Aorta (tissue), 5 donors: ENCODE measurements around the gene LMBR1. TPM values are rescaled to one million over a fixed set of nuclear protein-coding genes. Genes with fewer than 3 reads are reported as not detected.
"Not testable (repeated sequence)": the region's sequence is repeated elsewhere in the genome, so short reads cannot be mapped to it uniquely, and the experiment has no call there.

ENCODE experiments used
- ATAC-seq: fragments of 200-7000 bp; cut with Tn5 transposase; one replicate; pipeline ENCODE4 v1.9.1; 2022; ENCODE audit warnings: moderate library complexity; ENCODE audit not compliant: low FRiP score
- DNase-seq, 2 donors: peaks; one replicate each; pipeline ENCODE4 v3.0.0-alpha.2; 2020
- H3K27ac ChIP-seq, 2 donors: one replicate each; pipeline ENCODE4 v1.5.1; 2013; ENCODE audit warnings: low read length in 2 of 2, mild to moderate bottlenecking in 2 of 2, moderate library complexity in 2 of 2, control low read depth in 1 of 2, inconsistent platforms in 1 of 2, low read depth in 1 of 2
- H3K27me3 ChIP-seq, 2 donors: one replicate each; pipeline ENCODE4 v1.6.1; 2013; ENCODE audit warnings: control low read depth in 1 of 2, low read length in 1 of 2, mild to moderate bottlenecking in 1 of 2, moderate library complexity in 1 of 2; ENCODE audit not compliant: insufficient read depth in 2 of 2, control insufficient read depth in 1 of 2
- H3K36me3 ChIP-seq, 2 donors: one replicate each; pipeline ENCODE4 v1.6.1; 2013; ENCODE audit warnings: control low read depth in 1 of 2, low read length in 1 of 2, mild to moderate bottlenecking in 1 of 2; ENCODE audit not compliant: insufficient read depth in 2 of 2, control insufficient read depth in 1 of 2
- H3K4me1 ChIP-seq, 2 donors: one replicate each; pipeline ENCODE4 v1.6.1; 2013; ENCODE audit warnings: low read length in 2 of 2, control low read depth in 1 of 2, mild to moderate bottlenecking in 1 of 2, moderate library complexity in 1 of 2; ENCODE audit not compliant: insufficient read depth in 2 of 2, control insufficient read depth in 1 of 2
- H3K4me3 ChIP-seq, 2 donors: one replicate each; pipeline ENCODE4 v1.5.1; 2013; ENCODE audit warnings: low read length in 2 of 2, control low read depth in 1 of 2, mild to moderate bottlenecking in 1 of 2
- H3K9me3 ChIP-seq: one replicate; pipeline ENCODE4 v1.6.1; 2013; ENCODE audit warnings: mild to moderate bottlenecking, low read length; ENCODE audit not compliant: control insufficient read depth
- WGBS, 2 donors: extraction: QIAGEN DNeasy Blood & Tissue Kit; methylation state at CpG; one replicate each; pipeline ENCODE4 v1.1.7; 2013; 5-methylcytosine and 5-hydroxymethylcytosine counted together
- intact Hi-C, 2 donors: fragments of 100-400 bp; cut with DNase I; formaldehyde crosslinking; loops; one replicate each; pipeline versions ENCODE4 v1.14.2 to v1.15.0; 2022
- long read RNA-seq, 2 donors: library from polyadenylated mRNA; unstranded; transcript quantifications; one replicate each; pipeline ENCODE4 v2.0.0, GENCODE V29; 2020 to 2021
- polyA plus RNA-seq, 2 donors: library from polyadenylated mRNA; stranded (reverse); fragments of 200-250 nt; gene quantifications; one replicate each; pipeline ENCODE4 v1.2.3, GENCODE V29; 2013
- total RNA-seq, 2 donors: library from RNA; stranded (reverse); fragmentation: NEBNext Ultra II Directional; extraction: Animal tissue kit (Norgen Biotek cat#: 25700); gene quantifications; one replicate each; pipeline ENCODE4 v1.2.1, GENCODE V29; 2021
- donor health status: healthy with polysubstance abuse.
- donor health status: Bipolar disorder and iron deficiency.
- donor health status: DM: no; HTN: no; CAD: no.
- donor health status: DM: no; HTN: no; CAD: no.
- donor health status: DM: yes; HTN: yes; CAD: no.

The LMBR1 gene
- total RNA-seq (10 to 100 TPM; 63.1 to 63.8 TPM), polyA plus RNA-seq (10 to 100 TPM in 1 of 2 donors, 1 to 10 TPM in 1; 9.5 to 10.0 TPM)
- long read RNA-seq, donor 1, full-length matches to known transcripts: 20 of 42 reads
- long read RNA-seq, donor 1, partial matches to known transcripts: 6 of 42 reads
- long read RNA-seq, donor 1, other reads (novel, unspliced or antisense): 16 of 42 reads
- long read RNA-seq, donor 2, full-length matches to known transcripts: 7 of 22 reads
- long read RNA-seq, donor 2, partial matches to known transcripts: 3 of 22 reads
- long read RNA-seq, donor 2, other reads (novel, unspliced or antisense): 12 of 22 reads

- no peaks in the 10 kb centered on the region for H3K36me3 ChIP-seq
- H3K4me1 ChIP-seq: no peaks in the 10 kb centered on the region
- ATAC-seq: peak; percentile 98
- peak within 1 kb of the TSS; percentile 72 to 96 for H3K4me3 ChIP-seq
- no peaks in the 10 kb centered on the region for H3K27me3 ChIP-seq
- H3K9me3 ChIP-seq: no peaks in the 10 kb centered on the region
- peak; percentile 94 to 97 for DNase-seq
- intact Hi-C loops: loop anchor here in 1 of 2 donors (5.0 kb wide), 2 partner anchors 54 to 244 kb away; partner anchors contain the start of genes NOM1 and UBE3C
- WGBS, 2 donors: 1% methylated on average over 34 to 97 of the region's 97 CpGs
- H3K27ac ChIP-seq: peak within 1 kb of the TSS in 1 of 2 donors; percentile 73
Measured at GRCh38 chr7:156892821-156893706, at the start of gene LMBR1. TSS of gene LMBR1 (minus strand) at chr7:156893183. CDS start at chr7:156892993, 190 bp downstream.

- Histone ChIP-seq H3K9me3 (no peaks in the 10 kb centered on the region), H3K27me3 (no peaks in the 10 kb centered on the region), H3K36me3 (no peaks in the 10 kb centered on the region), H3K4me1 (no peaks in the 10 kb centered on the region), H3K27ac (no peak overlapping the region), H3K4me3 (no peak overlapping the region)
- intact Hi-C loops: loop anchor here (10.0 kb wide), 1 partner anchor 192 kb away; the partner anchor contains the start of gene UBE3C (in 2 of the 2)
- 30 to 31% methylated on average over 14 to 24 of the region's 24 CpGs for WGBS, 2 donors
- no peak for DNase-seq
- ATAC-seq: peak; percentile 45
Measured at GRCh38 chr7:156942708-156943090, 49.7 kb upstream of the LMBR1 start.

GRCh38 chr7:156941393-156942182 is 48.6 kb upstream of the LMBR1 start:
- H3K36me3 ChIP-seq: no peaks in the 10 kb centered on the region
- H3K4me1 ChIP-seq: no peaks in the 10 kb centered on the region
- H3K27ac ChIP-seq: no peak overlapping the region
- WGBS, 2 donors: 96 to 98% methylated on average over 83 to 92 of the region's 92 CpGs
- ATAC-seq: no peak
- intact Hi-C loops: loop anchor here (10.0 kb wide), 1 partner anchor 193 kb away; the partner anchor contains the start of gene UBE3C (in 2 of the 2)
- DNase-seq: no peak
- no peaks in the 10 kb centered on the region for H3K9me3 ChIP-seq
- no peaks in the 10 kb centered on the region for H3K27me3 ChIP-seq
- H3K4me3 ChIP-seq: no peak overlapping the region

GRCh38 chr7:156940421-156941122 is 47.6 kb upstream of the LMBR1 start:
- Histone ChIP-seq H3K27me3 (no peaks in the 10 kb centered on the region), H3K36me3 (no peaks in the 10 kb centered on the region), H3K9me3 (no peaks in the 10 kb centered on the region), H3K4me3 (no peak overlapping the region), H3K27ac (no peak overlapping the region), H3K4me1 (no peaks in the 10 kb centered on the region)
- no peak for ATAC-seq
- intact Hi-C loops: loop anchor here (10.0 kb wide), 1 partner anchor 194 kb away; the partner anchor contains the start of gene UBE3C (in 2 of the 2)
- WGBS, 2 donors: 95 to 96% methylated on average over 54 to 57 of the region's 57 CpGs
- DNase-seq: no peak

GRCh38 chr7:156936766-156937165 is 43.8 kb upstream of the LMBR1 start:
- 89 to 91% methylated on average over 3 of the region's 3 CpGs for WGBS, 2 donors
- intact Hi-C loops, H3K4me1 ChIP-seq, H3K27me3 ChIP-seq, ATAC-seq, H3K9me3 ChIP-seq, H3K4me3 ChIP-seq, H3K36me3 ChIP-seq, DNase-seq, H3K27ac ChIP-seq: not testable (repeated sequence)

- no peak overlapping the region for H3K27ac ChIP-seq
- H3K9me3 ChIP-seq: no peaks in the 10 kb centered on the region
- 80 to 81% methylated on average over 7 of the region's 7 CpGs for WGBS, 2 donors
- intact Hi-C loops: no loop called here
- H3K4me3 ChIP-seq: no peak overlapping the region
- no peaks in the 10 kb centered on the region for H3K27me3 ChIP-seq
- no peaks in the 10 kb centered on the region for H3K36me3 ChIP-seq
- no peaks in the 10 kb centered on the region for H3K4me1 ChIP-seq
- ATAC-seq (no peak), DNase-seq (no peak)
Measured at GRCh38 chr7:156935250-156935649, 42.3 kb upstream of the LMBR1 start.

GRCh38 chr7:156932006-156932405 is 39.0 kb upstream of the LMBR1 start:
- Histone ChIP-seq H3K9me3 (no peaks in the 10 kb centered on the region), H3K4me3 (no peak overlapping the region), H3K36me3 (no peaks in the 10 kb centered on the region), H3K27me3 (no peaks in the 10 kb centered on the region), H3K27ac (no peak overlapping the region), H3K4me1 (no peaks in the 10 kb centered on the region)
- DNase-seq (no peak), ATAC-seq (no peak)
- intact Hi-C loops: no loop called here
- WGBS, 2 donors: 14 to 15% methylated on average over 7 of the region's 7 CpGs
